ENCODE measurements around the gene MRPL38. TPM values are rescaled to one million over a fixed set of nuclear protein-coding genes. Genes with fewer than 3 reads are reported as not detected.

Gene MRPL38
- total and polyA plus RNA-seq, 2 donors = 18.3 to 61.3 TPM

GRCh38 chr17:75913537-75914210, 9.0 kb upstream of the MRPL38 start:
- 94% methylated on average over 32 of the region's 32 CpGs for WGBS
- no peaks in the 10 kb centered on the region for H3K4me1 ChIP-seq (ENCODE audit: insufficient read depth)
- H3K4me3 ChIP-seq (ENCODE audit: low read depth, low read length) = no peak overlapping the region
- DNase-seq (ENCODE audit: extremely low spot score) = no peak
- no peak overlapping the region for H3K27ac ChIP-seq (ENCODE audit: low read depth)
- no peaks in the 10 kb centered on the region for H3K36me3 ChIP-seq (ENCODE audit: insufficient read depth)

GRCh38 chr17:75910699-75911098, 6.0 kb upstream of the MRPL38 start:
- no peaks in the 10 kb centered on the region for H3K36me3 ChIP-seq (ENCODE audit: insufficient read depth)
- H3K27ac ChIP-seq (ENCODE audit: low read depth) = no peak overlapping the region
- no peak overlapping the region for H3K4me3 ChIP-seq (ENCODE audit: low read depth, low read length)
- DNase-seq (ENCODE audit: extremely low spot score) = no peak
- no peaks in the 10 kb centered on the region for H3K4me1 ChIP-seq (ENCODE audit: insufficient read depth)
- WGBS = 74% methylated on average over 6 of the region's 6 CpGs

DNA sequence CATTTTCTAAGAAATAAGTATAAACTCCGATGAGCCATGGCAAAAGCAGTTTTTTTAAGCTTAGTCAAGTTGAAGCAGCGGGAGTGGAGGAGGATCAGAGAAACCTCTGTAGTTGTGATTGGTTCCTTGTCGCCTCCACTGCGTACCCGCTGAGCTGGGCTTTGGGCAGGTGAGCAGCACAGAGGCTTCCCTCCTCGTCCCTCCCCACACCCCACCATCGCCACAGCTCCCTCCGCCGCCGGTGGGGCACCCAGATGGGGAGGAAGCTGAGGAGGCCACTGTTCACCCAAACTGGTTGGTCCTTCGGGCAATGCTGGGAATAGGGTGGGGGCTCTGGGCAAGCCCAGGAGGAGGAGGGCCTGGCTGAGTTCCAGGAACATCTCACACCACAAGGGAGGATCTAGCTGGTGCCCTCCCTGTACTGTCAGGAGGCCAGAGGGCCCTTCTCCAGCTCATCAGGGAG, 5.2 kb upstream of the MRPL38 start:
- no peaks in the 10 kb centered on the region for H3K36me3 ChIP-seq (ENCODE audit: insufficient read depth)
- DNase-seq (ENCODE audit: extremely low spot score) = no peak
- WGBS = 79% methylated on average over 11 of the region's 11 CpGs
- H3K4me3 ChIP-seq (ENCODE audit: low read depth, low read length) = no peak overlapping the region
- H3K27ac ChIP-seq (ENCODE audit: low read depth) = no peak overlapping the region
- no peaks in the 10 kb centered on the region for H3K4me1 ChIP-seq (ENCODE audit: insufficient read depth)

GRCh38 chr17:75909051-75909811, 4.5 kb upstream of the MRPL38 start:
- no peak overlapping the region for H3K4me3 ChIP-seq (ENCODE audit: low read depth, low read length)
- no peak overlapping the region for H3K27ac ChIP-seq (ENCODE audit: low read depth)
- no peak for DNase-seq (ENCODE audit: extremely low spot score)
- WGBS = 84% methylated on average over 14 of the region's 14 CpGs
- H3K4me1 ChIP-seq (ENCODE audit: insufficient read depth) = no peaks in the 10 kb centered on the region
- no peaks in the 10 kb centered on the region for H3K36me3 ChIP-seq (ENCODE audit: insufficient read depth)

GRCh38 chr17:75908201-75908600, 3.5 kb upstream of the MRPL38 start:
- no peak for DNase-seq (ENCODE audit: extremely low spot score)
- Histone ChIP-seq H3K36me3 (ENCODE audit: insufficient read depth) (no peaks in the 10 kb centered on the region), H3K4me3 (ENCODE audit: low read depth, low read length) (no peak overlapping the region), H3K4me1 (ENCODE audit: insufficient read depth) (no peaks in the 10 kb centered on the region), H3K27ac (ENCODE audit: low read depth) (no peak overlapping the region)
- WGBS = 64% methylated on average over 6 of the region's 6 CpGs

DNA sequence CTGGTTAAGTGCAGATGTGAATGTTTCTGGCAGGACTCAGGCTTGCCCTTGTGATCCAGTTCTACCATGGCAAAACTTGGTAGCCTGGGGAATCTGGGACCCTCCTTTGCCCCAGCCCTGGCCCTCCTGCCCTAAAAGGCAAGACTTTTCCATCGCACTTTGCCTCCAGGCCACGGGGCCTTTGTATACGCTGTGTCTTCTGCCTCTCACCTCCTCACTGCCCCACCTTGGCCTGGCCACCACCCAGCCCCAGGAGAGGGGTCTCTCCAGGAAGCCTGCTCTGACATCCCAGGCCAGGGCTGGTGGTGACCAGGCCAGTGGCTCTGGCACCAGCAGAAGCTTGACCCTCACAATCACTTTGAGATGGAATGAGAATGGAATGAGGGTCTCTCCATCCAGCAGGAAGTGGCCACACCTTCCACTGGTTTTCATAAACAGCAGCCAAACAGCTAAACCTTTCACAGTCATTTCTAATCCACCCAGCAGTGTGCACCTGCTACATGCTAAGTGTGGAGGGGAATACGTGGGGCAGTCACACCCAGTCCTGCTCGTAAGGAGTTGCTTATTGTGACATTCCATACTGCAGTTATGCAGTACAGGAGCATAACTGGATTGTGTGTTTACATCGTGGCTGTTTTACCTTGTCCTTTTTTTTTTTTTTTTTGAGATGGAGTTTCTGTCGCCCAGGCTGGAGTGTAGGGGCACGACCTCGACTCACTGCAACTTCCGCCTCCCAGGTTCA, 1.6 kb upstream of the MRPL38 start:
- H3K36me3 ChIP-seq (ENCODE audit: insufficient read depth) = no peaks in the 10 kb centered on the region
- 82% methylated on average over 10 of the region's 10 CpGs for WGBS
- H3K4me1 ChIP-seq (ENCODE audit: insufficient read depth) = no peaks in the 10 kb centered on the region
- H3K27ac ChIP-seq (ENCODE audit: low read depth) = no peak overlapping the region
- H3K4me3 ChIP-seq (ENCODE audit: low read depth, low read length) = no peak overlapping the region
- no peak for DNase-seq (ENCODE audit: extremely low spot score)

DNA sequence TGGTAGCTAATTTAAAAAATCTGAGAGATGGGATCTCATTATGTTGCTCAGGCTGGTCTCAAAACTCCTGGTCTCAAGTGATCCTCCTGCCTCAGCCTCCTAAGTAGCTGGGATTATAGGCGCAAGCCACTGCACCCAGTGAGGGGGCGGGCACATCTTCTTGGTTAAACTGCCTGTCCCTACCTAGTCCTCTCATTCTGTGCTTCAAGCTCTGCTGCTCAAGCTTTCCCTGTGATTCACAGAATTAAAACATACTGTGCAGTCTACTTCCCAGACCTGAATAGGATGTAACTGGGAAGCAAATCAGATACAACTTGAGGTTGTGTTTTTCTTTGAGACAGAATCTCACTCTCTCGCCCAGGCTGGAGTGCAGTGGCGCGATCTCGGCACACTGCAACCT, 2.3 kb downstream of the MRPL38 start:
- DNase-seq (ENCODE audit: extremely low spot score) = no peak
- Histone ChIP-seq H3K27ac (ENCODE audit: low read depth) (no peak overlapping the region), H3K36me3 (ENCODE audit: insufficient read depth) (no peaks in the 10 kb centered on the region), H3K4me3 (ENCODE audit: low read depth, low read length) (no peak overlapping the region), H3K4me1 (ENCODE audit: insufficient read depth) (no peaks in the 10 kb centered on the region)
- 92% methylated on average over 6 of the region's 6 CpGs for WGBS

- 92% methylated on average over 18 of the region's 18 CpGs for WGBS
- Histone ChIP-seq H3K36me3 (ENCODE audit: insufficient read depth) (no peaks in the 10 kb centered on the region), H3K4me1 (ENCODE audit: insufficient read depth) (no peaks in the 10 kb centered on the region), H3K4me3 (ENCODE audit: low read depth, low read length) (no peak overlapping the region), H3K27ac (ENCODE audit: low read depth) (no peak overlapping the region)
- no peak for DNase-seq (ENCODE audit: extremely low spot score)
Measured at GRCh38 chr17:75901727-75902126, 3.0 kb downstream of the MRPL38 start.

GRCh38 chr17:75900691-75901533, 3.8 kb downstream of the MRPL38 start:
- Histone ChIP-seq H3K4me1 (ENCODE audit: insufficient read depth) (no peaks in the 10 kb centered on the region), H3K4me3 (ENCODE audit: low read depth, low read length) (no peak overlapping the region), H3K27ac (ENCODE audit: low read depth) (no peak overlapping the region), H3K36me3 (ENCODE audit: insufficient read depth) (no peaks in the 10 kb centered on the region)
- DNase-seq (ENCODE audit: extremely low spot score) = no peak
- WGBS = 90% methylated on average over 13 of the region's 13 CpGs

- Histone ChIP-seq H3K4me3 (ENCODE audit: low read depth, low read length) (no peak overlapping the region), H3K27ac (ENCODE audit: low read depth) (no peak overlapping the region), H3K36me3 (ENCODE audit: insufficient read depth) (no peaks in the 10 kb centered on the region), H3K4me1 (ENCODE audit: insufficient read depth) (no peaks in the 10 kb centered on the region)
- DNase-seq (ENCODE audit: extremely low spot score) = no peak
- 88% methylated on average over 23 of the region's 23 CpGs for WGBS
Measured at GRCh38 chr17:75899767-75900468, 4.8 kb downstream of the MRPL38 start.

DNA sequence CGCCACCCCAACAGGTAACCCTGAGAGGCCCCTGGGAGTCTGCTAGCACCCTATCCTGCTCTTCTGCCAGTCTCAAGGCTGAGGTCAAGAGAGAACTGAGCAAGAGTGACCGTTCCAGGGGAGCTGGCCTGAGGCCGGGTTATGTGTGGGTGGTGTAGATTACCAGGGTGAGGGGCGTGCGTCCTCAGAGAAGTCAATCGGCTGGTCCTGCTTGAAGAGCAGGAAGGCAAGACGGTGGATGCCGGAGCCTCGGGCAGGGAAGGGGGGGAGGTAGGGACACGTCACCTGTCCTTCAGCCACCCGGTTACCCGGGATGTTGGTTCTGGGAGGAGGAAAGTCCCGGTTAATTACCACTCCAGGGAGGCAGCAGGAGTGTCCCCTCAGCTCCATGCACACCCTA, 5.3 kb downstream of the MRPL38 start:
- 90% methylated on average over 13 of the region's 13 CpGs for WGBS
- H3K4me1 ChIP-seq (ENCODE audit: insufficient read depth) = no peaks in the 10 kb centered on the region
- no peak for DNase-seq (ENCODE audit: extremely low spot score)
- H3K4me3 ChIP-seq (ENCODE audit: low read depth, low read length) = no peak overlapping the region
- no peaks in the 10 kb centered on the region for H3K36me3 ChIP-seq (ENCODE audit: insufficient read depth)
- H3K27ac ChIP-seq (ENCODE audit: low read depth) = no peak overlapping the region

GRCh38 chr17:75898791-75899190, 5.9 kb downstream of the MRPL38 start:
- 94% methylated on average over 16 of the region's 16 CpGs for WGBS
- Histone ChIP-seq H3K27ac (ENCODE audit: low read depth) (no peak overlapping the region), H3K4me3 (ENCODE audit: low read depth, low read length) (no peak overlapping the region), H3K4me1 (ENCODE audit: insufficient read depth) (no peaks in the 10 kb centered on the region), H3K36me3 (ENCODE audit: insufficient read depth) (no peaks in the 10 kb centered on the region)
- no peak for DNase-seq (ENCODE audit: extremely low spot score)

- no peaks in the 10 kb centered on the region for H3K36me3 ChIP-seq (ENCODE audit: insufficient read depth)
- no peak overlapping the region for H3K27ac ChIP-seq (ENCODE audit: low read depth)
- 82% methylated on average over 8 of the region's 8 CpGs for WGBS
- DNase-seq (ENCODE audit: extremely low spot score) = no peak
- H3K4me3 ChIP-seq (ENCODE audit: low read depth, low read length) = no peak overlapping the region
- no peaks in the 10 kb centered on the region for H3K4me1 ChIP-seq (ENCODE audit: insufficient read depth)
Measured at GRCh38 chr17:75898065-75898464, 6.6 kb downstream of the MRPL38 start.

Data from urinary bladder (tissue), 4 donors.